ENCODE data around the gene AAGAB. TPM values are rescaled to one million over a fixed set of nuclear protein-coding genes. Genes with fewer than 3 reads are reported as not detected.

The AAGAB gene
- total RNA-seq, 2 experiments from 2014 or later, result 14.2 to 15.6 TPM

DNA sequence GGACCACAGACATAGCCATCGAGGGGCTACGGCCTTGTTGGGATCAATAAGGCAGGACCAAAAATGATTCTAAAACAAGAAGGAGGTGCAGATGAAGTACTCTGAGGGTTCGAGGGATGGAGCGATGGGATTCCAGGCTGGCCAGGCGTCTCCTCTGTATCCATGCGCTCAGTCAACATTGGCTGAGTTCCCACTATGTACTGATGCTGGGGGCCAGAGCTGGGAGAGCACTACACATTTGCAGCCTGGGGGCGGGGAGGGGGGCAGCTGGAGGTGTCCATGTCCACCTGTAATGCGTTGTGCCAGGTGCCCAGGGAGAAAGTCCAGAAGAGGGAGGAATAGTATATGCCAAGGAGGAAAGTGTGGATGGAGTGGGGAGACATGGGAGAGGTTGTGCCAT lies 81.5 kb downstream of the AAGAB start:
- peaks cover 89% of the 10 kb centered on the region for H3K36me3 ChIP-seq (ENCODE audit: insufficient read depth, low read length)
- DNase-seq, result no peak

DNA sequence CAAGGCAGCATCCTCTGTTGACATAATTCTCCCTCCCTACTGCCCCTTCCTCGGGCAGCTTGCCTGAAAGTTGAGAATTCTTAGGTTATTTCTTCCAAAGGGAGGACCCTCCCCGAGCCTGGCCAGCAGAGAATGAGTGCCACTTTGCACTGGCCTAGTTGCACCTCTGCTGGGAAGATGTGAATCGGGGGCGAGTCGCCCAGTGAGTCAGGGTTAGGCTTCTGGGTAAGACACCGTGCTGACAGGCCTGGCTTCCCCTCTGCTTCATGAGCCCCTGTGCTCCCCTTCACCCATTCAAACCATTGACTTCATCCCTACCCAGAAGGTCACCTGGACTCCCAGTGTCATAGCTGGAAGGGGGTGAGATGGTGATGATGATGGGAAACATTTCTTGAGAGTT lies 82.3 kb downstream of the AAGAB start:
- H3K4me1 Mint-ChIP-seq (ENCODE audit: low read depth), result peaks cover 47% of the 10 kb centered on the region

More for the DNA sequence above, 81.5 kb downstream of the AAGAB start:
- TF ChIP-seq, protein P1, sequence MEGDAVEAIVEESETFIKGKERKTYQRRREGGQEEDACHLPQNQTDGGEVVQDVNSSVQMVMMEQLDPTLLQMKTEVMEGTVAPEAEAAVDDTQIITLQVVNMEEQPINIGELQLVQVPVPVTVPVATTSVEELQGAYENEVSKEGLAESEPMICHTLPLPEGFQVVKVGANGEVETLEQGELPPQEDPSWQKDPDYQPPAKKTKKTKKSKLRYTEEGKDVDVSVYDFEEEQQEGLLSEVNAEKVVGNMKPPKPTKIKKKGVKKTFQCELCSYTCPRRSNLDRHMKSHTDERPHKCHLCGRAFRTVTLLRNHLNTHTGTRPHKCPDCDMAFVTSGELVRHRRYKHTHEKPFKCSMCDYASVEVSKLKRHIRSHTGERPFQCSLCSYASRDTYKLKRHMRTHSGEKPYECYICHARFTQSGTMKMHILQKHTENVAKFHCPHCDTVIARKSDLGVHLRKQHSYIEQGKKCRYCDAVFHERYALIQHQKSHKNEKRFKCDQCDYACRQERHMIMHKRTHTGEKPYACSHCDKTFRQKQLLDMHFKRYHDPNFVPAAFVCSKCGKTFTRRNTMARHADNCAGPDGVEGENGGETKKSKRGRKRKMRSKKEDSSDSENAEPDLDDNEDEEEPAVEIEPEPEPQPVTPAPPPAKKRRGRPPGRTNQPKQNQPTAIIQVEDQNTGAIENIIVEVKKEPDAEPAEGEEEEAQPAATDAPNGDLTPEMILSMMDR (IDR thresholded peaks at IDR 0.05), result no peak
- CTCF ChIA-PET, result no interaction called here
- POLR2A ChIA-PET, result interaction anchor here (0.8 kb wide), 1 partner anchor 23 kb away, joined by 3 read pairs; no protein-coding TSS in a partner anchor
- H3K4me1 ChIP-seq (ENCODE audit: insufficient read depth, low read length), result peaks cover 40% of the 10 kb centered on the region
- no peak for ATAC-seq (ENCODE audit: poor library complexity)
- H3K27me3 ChIP-seq (ENCODE audit: control insufficient read depth in 1 of 2, insufficient read depth in 2 of 2, low read length in 2 of 2), result no peaks in the 10 kb centered on the region
- H3K27ac ChIP-seq (ENCODE audit: low read depth in 1 of 2, low read length in 2 of 2), result no peak overlapping the region
- H3K27ac Mint-ChIP-seq, result peak overlapping the region; percentile 19
- H3K36me3 Mint-ChIP-seq (ENCODE audit: low read depth), result peaks cover 84% of the 10 kb centered on the region
- H3K4me1 Mint-ChIP-seq (ENCODE audit: low read depth), result peaks cover 47% of the 10 kb centered on the region
- no peak overlapping the region for H3K4me3 Mint-ChIP-seq
- intact Hi-C loops (cut with DNase I, micrococcal nuclease), result no loop called here
- H3K9me3 ChIP-seq (ENCODE audit: control insufficient read depth in 1 of 2, insufficient read depth in 1 of 2, low read length in 2 of 2), result no peaks in the 10 kb centered on the region
- no peaks in the 10 kb centered on the region for H3K27me3 Mint-ChIP-seq
- no peaks in the 10 kb centered on the region for H3K9me3 Mint-ChIP-seq
- H3K4me3 ChIP-seq (ENCODE audit: low read length), result no peak overlapping the region

DNA sequence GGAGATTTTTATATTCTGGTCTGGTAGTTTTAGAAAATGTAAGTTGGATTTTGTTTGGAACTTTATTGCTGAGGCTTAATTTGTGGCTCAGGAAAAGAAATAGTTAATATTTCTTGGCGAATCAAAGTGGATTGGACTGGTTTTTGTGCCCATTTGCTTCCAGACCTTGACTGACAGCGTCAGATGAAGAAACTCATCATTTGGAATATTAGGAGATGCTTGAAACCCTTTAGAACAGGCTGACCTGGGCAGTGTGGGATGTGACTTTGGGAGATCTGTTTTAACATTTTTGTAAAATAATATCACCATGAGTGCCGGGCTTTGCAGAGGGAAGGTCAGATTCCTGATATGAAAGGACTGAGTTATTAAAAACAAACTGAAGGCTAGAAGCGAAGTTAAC lies 83.0 kb downstream of the AAGAB start:
- Histone ChIP-seq H3K36me3 (ENCODE audit: insufficient read depth, low read length) (peaks cover 96% of the 10 kb centered on the region), H3K27me3 (ENCODE audit: control insufficient read depth in 1 of 2, insufficient read depth in 2 of 2, low read length in 2 of 2) (no peaks in the 10 kb centered on the region), H3K4me3 (ENCODE audit: low read length) (no peak overlapping the region), H3K4me1 (ENCODE audit: insufficient read depth, low read length) (peaks cover 36% of the 10 kb centered on the region), H3K9me3 (ENCODE audit: control insufficient read depth in 1 of 2, insufficient read depth in 1 of 2, low read length in 2 of 2) (no peaks in the 10 kb centered on the region), H3K27ac (ENCODE audit: low read depth in 1 of 2, low read length in 2 of 2) (no peak overlapping the region)
- Mint-ChIP-seq H3K4me1 (ENCODE audit: low read depth) (peaks cover 40% of the 10 kb centered on the region), H3K27me3 (no peaks in the 10 kb centered on the region), H3K9me3 (no peaks in the 10 kb centered on the region), H3K4me3 (no peak overlapping the region), H3K27ac (peak overlapping the region; percentile 19), H3K36me3 (ENCODE audit: low read depth) (peaks cover 93% of the 10 kb centered on the region)
- POLR2A ChIA-PET, result no interaction called here
- no peak for DNase-seq
- no peak for ATAC-seq (ENCODE audit: poor library complexity)
- CTCF ChIA-PET, result no interaction called here
- TF ChIP-seq, protein P1 (IDR thresholded peaks at IDR 0.05), result no peak
- intact Hi-C loops (cut with DNase I, micrococcal nuclease), result no loop called here

More for the DNA sequence above, 82.3 kb downstream of the AAGAB start:
- Mint-ChIP-seq H3K27me3 (no peaks in the 10 kb centered on the region), H3K27ac (no peak overlapping the region), H3K4me3 (no peak overlapping the region), H3K9me3 (no peaks in the 10 kb centered on the region), H3K36me3 (ENCODE audit: low read depth) (peaks cover 92% of the 10 kb centered on the region)
- no peak for ATAC-seq (ENCODE audit: poor library complexity)
- TF ChIP-seq, protein P1 (IDR thresholded peaks at IDR 0.05), result no peak
- Histone ChIP-seq H3K27ac (ENCODE audit: low read depth in 1 of 2, low read length in 2 of 2) (no peak overlapping the region), H3K9me3 (ENCODE audit: control insufficient read depth in 1 of 2, insufficient read depth in 1 of 2, low read length in 2 of 2) (no peaks in the 10 kb centered on the region), H3K36me3 (ENCODE audit: insufficient read depth, low read length) (peaks cover 93% of the 10 kb centered on the region), H3K27me3 (ENCODE audit: control insufficient read depth in 1 of 2, insufficient read depth in 2 of 2, low read length in 2 of 2) (no peaks in the 10 kb centered on the region), H3K4me1 (ENCODE audit: insufficient read depth, low read length) (peaks cover 40% of the 10 kb centered on the region), H3K4me3 (ENCODE audit: low read length) (no peak overlapping the region)
- CTCF ChIA-PET, result no interaction called here
- intact Hi-C loops (cut with DNase I, micrococcal nuclease), result no loop called here
- POLR2A ChIA-PET, result no interaction called here
- DNase-seq, result no peak

All from CD4-positive, alpha-beta T cell (primary cell).